GM19372 (cell line): ENCODE results near the gene SGPL1.
"Not testable (repeated sequence)": the region's sequence is repeated elsewhere in the genome, so short reads cannot be mapped to it uniquely, and the experiment has no call there.

Experiments used
- ATAC-seq: cut with Tn5 transposase; IDR thresholded peaks from one replicate; pipeline ENCODE4 v1.9.1; 2021; ENCODE audit warnings: mild to moderate bottlenecking, low read depth, moderate library complexity; ENCODE audit not compliant: unreplicated experiment

SGPL1 gene

GRCh38 chr10:70916241-70916640 lies 100.5 kb downstream of the SGPL1 start:
- no peak for ATAC-seq

- no peak for ATAC-seq
These were observed 101.5 kb downstream of the SGPL1 start for GRCh38 chr10:70917226-70917625.

DNA sequence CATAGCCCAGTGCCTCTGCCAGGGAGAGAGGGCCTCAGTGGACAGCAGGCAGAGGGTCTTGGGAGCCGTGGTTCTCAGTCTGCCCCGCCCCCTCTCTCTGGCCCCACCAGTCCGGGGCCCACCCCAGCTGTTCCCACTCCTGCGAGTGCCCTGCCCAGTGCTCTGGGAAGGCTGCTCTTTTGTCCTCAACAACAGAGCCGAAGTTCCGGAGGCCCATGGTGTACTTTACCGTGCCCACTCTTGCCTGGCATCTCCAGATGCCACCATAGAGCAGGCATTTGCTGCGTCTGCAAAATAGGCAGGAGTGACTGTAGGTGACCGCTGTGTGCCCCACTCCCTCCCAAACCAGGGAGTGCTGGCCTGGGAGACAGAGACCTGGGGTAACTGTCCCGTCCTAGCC lies 101.9 kb downstream of the SGPL1 start:
- ATAC-seq: no peak

GRCh38 chr10:70918851-70919530 lies 103.2 kb downstream of the SGPL1 start:
- ATAC-seq: no peak

GRCh38 chr10:70919906-70920305 lies 104.2 kb downstream of the SGPL1 start:
- ATAC-seq: not testable (repeated sequence)

DNA sequence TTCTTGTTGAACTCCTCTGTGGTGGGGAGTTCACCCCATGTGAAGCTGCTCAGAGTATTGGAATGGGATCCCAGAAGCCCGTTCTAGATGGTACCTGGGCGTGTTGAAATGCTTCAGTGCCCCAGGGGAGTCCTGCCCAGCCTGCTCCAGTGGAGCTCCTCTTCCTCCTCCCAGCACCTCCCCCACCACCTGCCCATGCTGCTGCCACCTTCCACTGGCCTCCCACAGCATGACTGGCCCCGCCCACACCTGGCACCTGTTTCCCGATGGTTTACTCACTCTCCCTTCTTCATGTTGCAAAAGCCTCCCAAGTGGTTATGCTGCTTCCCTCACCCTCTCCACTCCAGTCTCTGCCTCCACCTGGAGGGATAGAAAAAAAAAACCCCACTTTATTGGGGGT lies 104.8 kb downstream of the SGPL1 start:
- no peak for ATAC-seq

DNA sequence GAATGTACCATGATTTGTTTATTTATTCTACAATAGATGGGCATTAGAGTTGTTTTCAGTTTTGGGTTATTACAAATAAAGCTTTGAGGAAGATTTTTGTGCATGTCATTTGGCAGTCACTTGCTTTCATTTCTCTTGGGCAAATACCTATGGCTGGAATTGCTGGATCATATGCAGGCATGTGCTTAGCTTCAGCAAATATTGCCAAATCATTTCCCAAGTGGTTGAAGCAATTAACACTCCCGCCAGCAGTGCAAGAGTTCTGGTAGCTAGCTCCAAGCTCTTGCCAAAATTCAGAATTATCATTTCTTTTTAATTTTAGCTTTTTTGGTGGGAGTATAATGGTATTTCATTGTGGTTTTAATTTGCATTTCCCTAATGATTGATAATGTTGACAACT lies 105.5 kb downstream of the SGPL1 start:
- no peak for ATAC-seq

GRCh38 chr10:70923696-70924095 lies 107.9 kb downstream of the SGPL1 start:
- ATAC-seq: no peak

DNA sequence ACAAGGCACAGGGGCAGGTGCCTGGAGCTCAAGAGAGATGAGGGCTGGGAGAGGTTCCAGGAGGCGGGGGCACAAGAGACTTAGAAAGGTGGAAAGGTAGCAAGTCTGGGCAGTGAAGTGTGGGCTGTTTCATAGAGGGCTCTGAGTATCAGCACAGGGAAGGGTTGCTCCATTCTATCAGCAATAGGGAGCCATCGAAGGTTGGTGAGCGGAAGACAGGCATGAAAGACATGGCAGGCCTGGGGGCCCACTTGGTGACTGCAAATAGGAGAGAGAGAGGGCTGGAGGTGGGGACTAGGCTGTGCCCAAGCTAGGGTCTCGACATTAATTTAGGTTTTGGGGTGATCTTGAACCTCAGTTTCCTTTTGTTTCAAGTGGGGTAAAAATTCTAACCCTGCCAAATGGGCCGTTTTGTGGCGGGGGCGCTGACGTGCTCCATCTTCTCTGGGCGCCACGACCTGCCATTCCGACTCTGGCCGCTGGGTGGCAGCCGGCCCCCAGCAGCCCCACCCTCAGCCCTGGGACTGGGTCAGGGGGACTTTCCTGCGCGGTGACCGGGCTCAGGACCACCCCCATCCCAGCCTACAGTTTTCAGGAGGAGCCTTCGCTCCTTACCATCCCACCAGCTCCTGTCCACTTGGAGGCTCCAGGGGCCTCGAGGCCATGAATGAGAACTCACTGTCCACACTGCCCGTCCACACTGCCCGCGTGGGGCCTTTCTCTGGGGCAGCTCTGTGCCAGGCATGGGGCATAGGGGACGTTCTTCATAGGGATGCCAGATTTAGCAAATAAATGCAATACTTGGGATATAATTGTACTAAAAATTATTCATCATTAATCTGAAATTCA lies 109.9 kb downstream of the SGPL1 start:
- ATAC-seq: no peak

DNA sequence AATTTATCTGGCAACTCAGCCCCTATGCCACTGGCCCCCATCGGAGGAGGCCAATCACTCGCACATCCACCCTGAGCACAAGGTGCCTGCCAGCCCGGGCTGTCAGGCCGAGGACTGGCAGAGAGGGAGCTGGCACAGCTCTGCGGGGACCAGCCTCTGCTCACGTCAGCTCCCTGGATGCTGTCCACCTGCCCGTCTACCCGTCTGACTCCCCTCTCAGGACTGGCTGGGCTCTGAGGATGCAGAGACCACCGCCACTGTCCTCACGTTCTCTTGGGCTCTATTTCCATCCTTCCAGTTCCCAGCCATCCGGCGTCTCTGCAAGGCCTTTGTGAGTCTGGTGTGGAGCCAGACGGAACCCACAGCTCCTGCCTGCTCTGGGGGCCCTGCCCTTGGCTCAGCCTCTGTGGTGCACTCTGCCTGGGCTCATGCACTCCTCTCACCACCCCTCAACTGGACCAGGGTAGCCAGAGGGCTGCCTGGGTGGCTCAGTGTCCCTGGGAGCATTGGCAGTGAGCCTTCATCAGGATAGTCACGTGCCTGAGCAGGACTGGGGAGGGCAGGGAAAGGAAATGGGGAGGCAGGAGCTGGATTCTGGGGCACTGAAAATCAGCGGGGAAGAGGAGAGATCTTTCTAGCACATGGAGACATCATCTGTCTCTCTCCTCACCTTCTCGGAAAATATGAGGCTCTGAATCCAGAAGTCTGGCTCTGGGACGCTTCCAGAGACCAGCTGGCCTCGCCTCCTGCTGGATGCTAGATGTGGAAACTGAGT lies 110.7 kb downstream of the SGPL1 start:
- ATAC-seq: no peak

DNA sequence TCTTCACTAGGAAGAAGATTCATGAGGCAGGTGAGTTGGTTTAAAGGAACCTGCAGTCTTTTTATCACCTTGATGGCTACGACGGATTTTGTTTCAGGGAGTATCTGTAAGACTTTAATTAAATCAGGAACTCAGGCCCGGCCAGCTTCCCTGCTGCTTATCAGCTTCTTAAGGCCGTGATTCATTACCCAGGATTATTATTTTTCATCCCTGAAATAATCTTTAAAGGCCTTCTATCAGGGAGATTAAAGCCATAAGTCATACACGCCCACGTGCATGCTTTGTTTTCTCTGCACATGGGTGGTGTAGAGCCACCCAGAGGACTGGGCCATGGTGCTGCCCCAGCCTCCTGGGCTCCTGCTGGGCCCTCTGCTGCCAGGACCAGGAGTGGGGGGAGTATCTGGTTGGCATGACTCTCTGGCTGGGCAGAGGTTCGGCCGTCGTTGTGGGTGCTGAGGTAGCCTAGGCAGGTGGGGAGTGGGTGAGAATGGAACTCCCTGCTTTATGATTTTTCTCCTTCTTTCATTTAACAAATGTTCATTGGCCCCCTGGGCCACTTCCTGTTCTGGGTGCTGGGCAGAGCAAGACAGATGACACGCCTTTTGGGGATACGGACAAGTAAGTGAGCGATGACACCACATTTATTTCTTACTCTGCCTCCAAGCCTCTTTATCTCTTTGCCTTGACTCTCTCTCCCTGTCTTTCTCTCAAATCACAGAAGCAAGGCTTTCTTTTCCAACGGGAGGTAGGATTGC lies 111.6 kb downstream of the SGPL1 start:
- ATAC-seq: no peak

DNA sequence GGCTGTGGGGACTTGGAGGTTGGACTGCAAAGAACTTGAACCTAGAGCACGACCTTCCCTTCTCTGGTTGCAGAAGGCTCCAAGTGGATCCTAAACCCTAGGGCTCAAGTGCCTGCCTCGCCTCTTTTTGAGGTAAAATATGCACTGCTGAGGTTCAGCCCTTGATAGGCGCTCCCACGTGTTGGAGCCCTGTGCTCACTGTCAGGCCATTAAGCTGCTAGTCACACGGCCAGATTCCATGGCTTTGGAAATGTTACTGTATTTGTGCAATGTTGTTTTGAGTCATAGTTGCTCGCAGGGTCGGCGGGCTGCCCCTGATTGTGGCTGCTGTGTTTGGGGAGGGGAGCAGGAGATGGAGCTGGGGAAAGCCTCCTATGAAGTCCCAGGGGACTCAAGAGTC lies 112.4 kb downstream of the SGPL1 start:
- ATAC-seq: no peak

DNA sequence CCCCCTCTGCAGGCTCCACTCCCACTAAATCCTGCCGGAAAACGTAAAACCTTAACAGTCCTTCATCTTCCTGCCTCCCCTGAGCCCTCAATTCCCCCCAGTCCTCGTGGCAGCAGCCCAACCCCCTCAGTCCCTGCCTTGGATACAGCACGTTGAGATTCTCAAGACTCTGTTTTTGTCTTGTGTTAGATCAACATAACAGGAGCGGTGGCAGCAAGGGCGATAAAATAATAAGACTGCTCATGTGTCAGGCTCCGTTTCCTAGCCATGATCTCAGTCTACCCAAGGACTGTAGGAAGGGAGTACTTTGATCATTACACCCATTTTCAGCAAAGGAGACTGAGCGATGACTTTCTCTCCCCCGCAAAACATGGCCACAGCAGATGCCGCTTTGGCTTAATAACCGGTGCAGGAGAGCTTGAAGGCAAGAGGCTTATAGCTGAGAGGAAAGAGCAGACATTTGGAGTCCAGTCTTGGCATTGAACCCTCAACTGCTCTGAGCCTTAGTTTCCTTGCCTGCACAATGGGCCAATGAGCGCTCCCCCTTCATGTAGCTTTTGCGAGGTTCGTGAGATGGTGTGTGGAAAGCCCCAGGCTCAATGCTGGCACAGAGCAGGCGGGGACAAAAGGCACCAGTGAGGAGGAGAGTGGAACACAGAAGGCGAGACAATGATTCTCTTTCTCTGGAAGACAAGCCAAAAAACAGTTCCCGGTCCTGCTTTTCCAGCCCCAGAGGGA lies 114.7 kb downstream of the SGPL1 start:
- no peak for ATAC-seq
